Activated CD4-positive, alpha-beta T cell treated with anti-CD3 and anti-CD28 coated beads for 36 hours (primary cell): ENCODE results near the gene KHDC1. TPM values are rescaled to one million over a fixed set of nuclear protein-coding genes. Genes with fewer than 3 reads are reported as not detected.
"Not testable (repeated sequence)": the region's sequence is repeated elsewhere in the genome, so short reads cannot be mapped to it uniquely, and the experiment has no call there.

Experiments
- ATAC-seq: fragments of 200-7000 bp; cut with Tn5 transposase; one replicate; pipeline ENCODE4 v1.10.0; 2021; ENCODE audit warnings: mild to moderate bottlenecking, moderate library complexity
- CTCF ChIA-PET: fragments of 350-600 bp; sonication (Branson Sonifier 250); formaldehyde crosslinking; loops from one replicate; lab custom pipeline; 2021; ENCODE audit warnings: antibody characterized with exemption; lab: Charles Lee
- POLR2A ChIA-PET: fragments of 350-600 bp; sonication (Branson Sonifier 250); formaldehyde crosslinking; loops from one replicate; lab custom pipeline; 2021; ENCODE audit warnings: antibody characterized with exemption, inconsistent platforms; lab: Charles Lee
- DNase-seq: peaks from one replicate; pipeline ENCODE4 v3.0.0-alpha.2; 2020
- H3K27ac Mint-ChIP-seq: one replicate; pipeline ENCODE4 v1.8.0; 2021; ENCODE audit warnings: mixed read lengths
- H3K27me3 Mint-ChIP-seq: one replicate; pipeline ENCODE4 v1.8.0; 2021; ENCODE audit warnings: mixed read lengths
- H3K36me3 Mint-ChIP-seq: one replicate; pipeline ENCODE4 v1.8.0; 2021; ENCODE audit warnings: low read depth, mixed read lengths
- H3K4me1 Mint-ChIP-seq: one replicate; pipeline ENCODE4 v1.8.0; 2021; ENCODE audit warnings: mixed read lengths
- H3K4me3 Mint-ChIP-seq: one replicate; pipeline ENCODE4 v1.8.0; 2021; ENCODE audit warnings: mild to moderate bottlenecking, moderate library complexity, mixed read lengths
- H3K9me3 Mint-ChIP-seq: one replicate; pipeline ENCODE4 v1.8.0; 2021; ENCODE audit warnings: low read depth, mixed read lengths
- intact Hi-C, 2 experiments: fragments of 100-400 bp; cut with DNase I in 1 of 2; cut with micrococcal nuclease in 1 of 2; formaldehyde crosslinking; loops; one replicate each; pipeline versions ENCODE4 v1.14.2 to v1.15.1; 2022 to 2024; cut with DNase I, micrococcal nuclease
- total RNA-seq, 2 experiments: library from RNA; stranded (reverse); gene quantifications; one replicate each; pipeline ENCODE4 v1.2.3, GENCODE V29; 2021

Gene KHDC1
- total RNA-seq, 2 experiments from 2014 or later, result 2.8 to 4.2 TPM

DNA sequence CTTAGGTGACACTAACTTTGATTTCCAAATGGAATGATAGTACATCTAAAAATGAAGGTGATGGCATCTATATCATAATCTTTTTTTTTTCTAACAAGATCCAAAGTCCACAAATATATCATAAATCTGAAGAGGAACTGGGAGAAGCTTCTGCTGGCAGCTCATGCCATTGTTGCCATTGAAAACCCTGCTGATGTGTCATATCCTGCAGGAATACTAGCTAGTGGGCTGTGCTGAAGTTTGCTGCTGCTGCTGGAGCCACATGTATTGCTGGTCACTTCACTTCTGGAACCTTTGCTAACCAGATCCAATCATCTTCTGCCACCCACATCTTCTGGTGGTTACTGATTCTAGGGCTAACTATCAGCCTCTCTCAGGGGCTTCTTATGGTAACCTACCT lies 27.4 kb upstream of the KHDC1 start:
- no peak for DNase-seq
- Mint-ChIP-seq H3K27me3 (no peaks in the 10 kb centered on the region), H3K4me3 (no peak overlapping the region), H3K36me3 (peaks cover 3% of the 10 kb centered on the region), H3K27ac (no peak overlapping the region), H3K4me1 (no peaks in the 10 kb centered on the region), H3K9me3 (peaks cover 4% of the 10 kb centered on the region)
- ATAC-seq, result no peak
- intact Hi-C loops, result no loop called here
- ChIA-PET POLR2A (interaction anchor here (0.7 kb wide), 1 partner anchor 231 kb away, joined by 7 read pairs; no protein-coding TSS in a partner anchor), CTCF (interaction anchor here (0.6 to 0.9 kb wide), 2 partner anchors 19 to 1911 kb away, joined by 3 to 4 read pairs; no protein-coding TSS in a partner anchor)

DNA sequence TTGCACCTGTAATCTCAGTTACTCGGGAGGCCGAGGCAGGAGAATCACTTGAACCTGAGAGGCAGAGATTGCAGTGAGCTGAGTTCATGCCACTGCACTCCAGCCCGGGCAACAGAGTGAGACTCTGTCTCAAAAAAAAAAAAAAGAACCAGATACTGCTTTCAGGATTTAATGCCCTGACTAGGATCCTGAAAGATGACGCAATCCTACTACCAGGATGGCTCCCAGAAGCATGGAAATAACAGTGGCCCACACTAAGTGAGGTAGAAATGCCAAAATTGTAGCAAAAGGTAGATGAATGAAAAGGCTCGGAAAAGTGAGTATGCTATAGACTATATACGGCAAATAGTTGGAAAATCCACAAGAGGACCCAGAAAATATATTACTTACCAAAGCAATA lies 23.8 kb upstream of the KHDC1 start:
- no peaks in the 10 kb centered on the region for H3K27me3 Mint-ChIP-seq
- POLR2A ChIA-PET, result no interaction called here
- no peak overlapping the region for H3K4me3 Mint-ChIP-seq
- H3K36me3 Mint-ChIP-seq, result peaks cover 2% of the 10 kb centered on the region
- no peak overlapping the region for H3K27ac Mint-ChIP-seq
- CTCF ChIA-PET, result no interaction called here
- no peaks in the 10 kb centered on the region for H3K9me3 Mint-ChIP-seq
- H3K4me1 Mint-ChIP-seq, result no peaks in the 10 kb centered on the region
- DNase-seq, result no peak
- intact Hi-C loops, result loop anchor here in 1 of 2 experiments (5.0 kb wide), 1 partner anchor 101 kb away; no protein-coding TSS in a partner anchor
- ATAC-seq, result no peak

DNA sequence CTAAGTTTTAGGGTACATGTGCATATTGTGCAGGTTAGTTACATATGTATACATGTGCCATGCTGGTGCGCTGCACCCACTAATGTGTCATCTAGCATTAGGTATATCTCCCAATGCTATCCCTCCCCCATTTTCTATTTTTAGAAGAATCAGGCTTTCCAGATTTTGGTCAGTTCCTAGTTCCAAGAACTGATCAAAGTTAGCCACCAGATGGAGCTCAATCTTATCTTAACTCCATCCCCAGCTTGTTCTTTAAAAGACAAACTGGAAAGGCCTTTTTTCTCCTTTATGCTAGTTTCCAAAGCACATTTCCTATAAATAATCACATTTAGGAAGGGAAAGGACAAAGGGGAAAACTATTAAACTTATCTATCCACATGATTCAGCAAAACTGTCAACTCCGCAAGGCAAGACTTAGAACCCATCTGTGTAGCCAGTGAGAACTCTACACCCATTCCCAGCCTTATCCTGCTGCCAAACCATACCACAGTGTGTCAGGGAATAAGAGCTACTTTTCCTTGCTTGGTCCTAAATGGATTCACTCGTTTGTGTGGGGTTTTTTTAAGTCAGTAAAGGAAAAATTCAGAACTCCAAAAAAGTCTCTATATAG lies 22.8 kb upstream of the KHDC1 start:
- DNase-seq, result no peak
- CTCF ChIA-PET, result interaction anchor here (0.7 to 2.4 kb wide), 4 partner anchors 24 to 103 kb away, joined by 3 to 31 read pairs (median 5); no protein-coding TSS in a partner anchor
- Mint-ChIP-seq H3K4me1 (no peaks in the 10 kb centered on the region), H3K27ac (no peak overlapping the region), H3K27me3 (no peaks in the 10 kb centered on the region), H3K4me3 (no peak overlapping the region), H3K36me3 (peaks cover 2% of the 10 kb centered on the region), H3K9me3 (no peaks in the 10 kb centered on the region)
- POLR2A ChIA-PET, result no interaction called here
- intact Hi-C loops, result loop anchor here (1.0 to 5.0 kb wide), 2 partner anchors 41 to 102 kb away; no protein-coding TSS in a partner anchor
- peak; percentile 33 for ATAC-seq

DNA sequence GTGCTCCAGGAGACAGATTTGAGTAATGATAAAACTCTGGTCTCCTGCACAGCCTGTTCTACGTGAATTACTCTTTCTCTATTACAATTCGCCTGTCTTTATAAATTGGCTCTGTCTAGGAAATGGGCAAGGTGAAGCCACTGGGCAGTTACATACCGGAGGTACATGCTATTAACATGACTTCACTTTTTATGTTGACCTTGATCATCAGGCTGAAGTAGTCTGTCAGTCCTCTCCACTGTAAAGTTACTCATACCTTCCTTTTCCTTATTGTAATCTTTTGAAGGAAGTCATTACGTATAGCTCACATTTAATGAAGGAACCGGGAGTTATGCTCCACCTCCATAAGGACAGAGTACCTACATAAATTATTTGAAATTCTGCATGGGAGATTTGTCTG lies 19.9 kb upstream of the KHDC1 start:
- ATAC-seq (no peak), DNase-seq (no peak)
- H3K36me3 Mint-ChIP-seq, result peaks cover 2% of the 10 kb centered on the region
- H3K4me1 Mint-ChIP-seq, result no peaks in the 10 kb centered on the region
- no peak overlapping the region for H3K4me3 Mint-ChIP-seq
- intact Hi-C loops, result no loop called here
- CTCF ChIA-PET, result interaction anchor here (0.6 kb wide), 1 partner anchor 75 kb away, joined by 3 read pairs; no protein-coding TSS in a partner anchor
- POLR2A ChIA-PET, result no interaction called here
- H3K9me3 Mint-ChIP-seq, result no peaks in the 10 kb centered on the region
- H3K27me3 Mint-ChIP-seq, result no peaks in the 10 kb centered on the region
- no peak overlapping the region for H3K27ac Mint-ChIP-seq

DNA sequence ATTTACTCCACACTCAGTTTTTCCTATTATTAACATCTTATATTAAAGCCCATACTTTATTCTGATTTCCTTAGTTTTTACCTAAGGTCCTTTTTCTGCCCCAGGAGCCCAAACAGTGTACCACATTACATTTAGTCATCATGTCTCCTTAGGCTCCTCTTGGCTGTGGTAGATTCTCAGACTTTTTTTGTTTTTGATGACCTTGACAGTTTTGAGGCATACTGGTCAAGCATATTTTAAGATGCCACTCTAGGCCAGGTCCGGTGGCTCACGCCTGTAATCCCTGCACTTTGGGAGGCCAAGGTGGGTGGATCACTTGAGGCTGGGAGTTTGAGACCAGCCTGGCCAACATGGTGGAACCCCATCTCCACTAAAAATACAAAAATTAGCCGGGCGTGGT lies 18.7 kb upstream of the KHDC1 start:
- H3K4me1 Mint-ChIP-seq, ATAC-seq, POLR2A ChIA-PET, intact Hi-C loops, DNase-seq, H3K27me3 Mint-ChIP-seq, H3K4me3 Mint-ChIP-seq, H3K36me3 Mint-ChIP-seq, H3K27ac Mint-ChIP-seq, H3K9me3 Mint-ChIP-seq: not testable (repeated sequence)
- CTCF ChIA-PET, result interaction anchor here (0.7 kb wide), 1 partner anchor 116 kb away, joined by 4 read pairs; no protein-coding TSS in a partner anchor

GRCh38 chr6:73269296-73269695 lies 6.3 kb upstream of the KHDC1 start:
- H3K4me3 Mint-ChIP-seq, ATAC-seq, H3K9me3 Mint-ChIP-seq, DNase-seq, CTCF ChIA-PET, H3K27me3 Mint-ChIP-seq, POLR2A ChIA-PET, H3K27ac Mint-ChIP-seq: not testable (repeated sequence)
- intact Hi-C loops, result loop anchor here in 1 of 2 experiments (10.0 kb wide), 1 partner anchor 386 kb away; the partner anchor contains the start of gene SLC17A5
- peaks cover 11% of the 10 kb centered on the region for H3K4me1 Mint-ChIP-seq
- peaks cover 26% of the 10 kb centered on the region for H3K36me3 Mint-ChIP-seq

- not testable (repeated sequence) for ATAC-seq
Observed at GRCh38 chr6:73268896-73269295, 5.9 kb upstream of the KHDC1 start.

GRCh38 chr6:73264446-73264845 lies 1.4 kb upstream of the KHDC1 start:
- intact Hi-C loops, result loop anchor here in 1 of 2 experiments (5.0 to 10.0 kb wide), 3 partner anchors 188 to 642 kb away; partner anchors contain the start of genes CGAS, KCNQ5 and SLC17A5

More at GRCh38 chr6:73268896-73269295, 5.9 kb upstream of the KHDC1 start:
- DNase-seq, H3K27ac Mint-ChIP-seq, H3K27me3 Mint-ChIP-seq, H3K9me3 Mint-ChIP-seq, POLR2A ChIA-PET, CTCF ChIA-PET, H3K4me3 Mint-ChIP-seq: not testable (repeated sequence)
- intact Hi-C loops, result loop anchor here in 1 of 2 experiments (10.0 kb wide), 1 partner anchor 386 kb away; the partner anchor contains the start of gene SLC17A5
- Mint-ChIP-seq H3K36me3 (peaks cover 26% of the 10 kb centered on the region), H3K4me1 (peaks cover 15% of the 10 kb centered on the region)

GRCh38 chr6:73263570-73263909 lies 544 bp upstream of the KHDC1 start:
- H3K4me1 Mint-ChIP-seq, result peaks cover 26% of the 10 kb centered on the region
- ATAC-seq (peak; percentile 23), DNase-seq (peak; percentile 14)
- H3K27ac Mint-ChIP-seq, result peak overlapping the region; percentile 75
- H3K27me3 Mint-ChIP-seq, result no peaks in the 10 kb centered on the region
- H3K4me3 Mint-ChIP-seq, result peak overlapping the region; percentile 89
- H3K9me3 Mint-ChIP-seq, result no peaks in the 10 kb centered on the region
- ChIA-PET POLR2A (no interaction called here), CTCF (interaction anchor here (0.6 to 0.7 kb wide), 2 partner anchors 193 to 1724 kb away, joined by 3 read pairs; no protein-coding TSS in a partner anchor)
- H3K36me3 Mint-ChIP-seq, result peaks cover 16% of the 10 kb centered on the region
- intact Hi-C loops, result loop anchor here (1.0 to 10.0 kb wide), 7 partner anchors 45 to 641 kb away; partner anchors contain the start of genes SLC17A5 (in 2 of the 2), CGAS (in 1 of the 2) and KCNQ5 (in 1 of the 2)

More at GRCh38 chr6:73264446-73264845, 1.4 kb upstream of the KHDC1 start:
- H3K36me3 Mint-ChIP-seq, result peaks cover 17% of the 10 kb centered on the region
- H3K4me3 Mint-ChIP-seq, result peak overlapping the region; percentile 89
- ChIA-PET CTCF (interaction anchor here (0.7 to 1.4 kb wide), 2 partner anchors 20 to 192 kb away, joined by 3 read pairs; no protein-coding TSS in a partner anchor), POLR2A (interaction anchor here (0.6 kb wide), 1 partner anchor 228 kb away, joined by 3 read pairs; no protein-coding TSS in a partner anchor)
- H3K27ac Mint-ChIP-seq, result peak overlapping the region; percentile 19
- no peaks in the 10 kb centered on the region for H3K9me3 Mint-ChIP-seq
- H3K4me1 Mint-ChIP-seq, result peaks cover 26% of the 10 kb centered on the region
- DNase-seq, result peak; percentile 20
- H3K27me3 Mint-ChIP-seq, result no peaks in the 10 kb centered on the region
- no peak for ATAC-seq

- DNase-seq, result no peak
- Mint-ChIP-seq H3K27ac (no peak overlapping the region), H3K9me3 (no peaks in the 10 kb centered on the region), H3K27me3 (no peaks in the 10 kb centered on the region), H3K36me3 (no peaks in the 10 kb centered on the region), H3K4me3 (no peak overlapping the region), H3K4me1 (peaks cover 9% of the 10 kb centered on the region)
- POLR2A ChIA-PET, result no interaction called here
- CTCF ChIA-PET, result no interaction called here
- ATAC-seq, result no peak
- intact Hi-C loops, result no loop called here
Observed at GRCh38 chr6:73258721-73259120, 4.3 kb downstream of the KHDC1 start.

GRCh38 chr6:73254323-73254722 lies 8.7 kb downstream of the KHDC1 start:
- POLR2A ChIA-PET, result interaction anchor here (0.6 kb wide), 1 partner anchor 693 kb away, joined by 3 read pairs; no protein-coding TSS in a partner anchor

More at GRCh38 chr6:73254323-73254722, 8.7 kb downstream of the KHDC1 start:
- H3K4me3 Mint-ChIP-seq, H3K27me3 Mint-ChIP-seq, H3K27ac Mint-ChIP-seq, DNase-seq, H3K9me3 Mint-ChIP-seq, H3K36me3 Mint-ChIP-seq, CTCF ChIA-PET, ATAC-seq, intact Hi-C loops, H3K4me1 Mint-ChIP-seq: not testable (repeated sequence)
